Adrenal gland (tissue), 12 donors: Measurements from ENCODE around the gene AUTS2. TPM values are rescaled to one million over a fixed set of nuclear protein-coding genes. Genes with fewer than 3 reads are reported as not detected.

ENCODE experiments used
- DNase-seq, 7 donors: peaks; one replicate each; pipeline ENCODE4 v3.0.0-alpha.2; 2019 to 2020
- H3K27ac ChIP-seq, 5 donors: fragments of 200-600 bp; sonication (generic) in 4 of 5; 1 replicate in 3 of 5; 2 replicates in 2 of 5; pipeline versions ENCODE4 v1.5.1 to v1.8.0; 2016 to 2020; ENCODE audit warnings: mild to moderate bottlenecking in 1 of 5
- H3K27me3 ChIP-seq: fragments of 200-600 bp; 2 replicates; pipeline ENCODE4 v1.8.0; 2021
- H3K36me3 ChIP-seq, 2 donors: fragments of 200-600 bp; replicated peaks in 1 of 2; 1 replicate in 1 of 2; 2 replicates in 1 of 2; pipeline versions ENCODE4 v1.5.1 to v1.8.0; 2018 to 2022
- H3K4me1 ChIP-seq, 2 donors: fragments of 200-600 bp; replicated peaks in 1 of 2; 1 replicate in 1 of 2; 2 replicates in 1 of 2; pipeline versions ENCODE4 v1.5.1 to v1.8.0; 2018 to 2021
- H3K4me3 ChIP-seq, 4 donors: fragments of 200-600 bp; sonication (generic) in 3 of 4; one replicate each; pipeline ENCODE4 v1.5.1; 2016 to 2018
- H3K9me3 ChIP-seq, 3 donors: fragments of 200-600 bp; sonication (generic) in 1 of 3; replicated peaks in 1 of 3; 1 replicate in 2 of 3; 2 replicates in 1 of 3; pipeline versions ENCODE4 v1.5.1 to v1.8.0; 2016 to 2021
- POLR2A ChIP-seq, 2 donors: fragments of 450-650 bp; IDR thresholded peaks; one replicate each; pipeline ENCODE4 v1.6.1; 2017; ENCODE audit warnings: antibody characterized with exemption in 2 of 2, mild to moderate bottlenecking in 2 of 2, moderate library complexity in 1 of 2
- WGBS, 4 donors: extraction: QIAGEN DNeasy Blood & Tissue Kit in 2 of 4; methylation state at CpG; one replicate each; pipeline versions ENCODE4 v1.1.5 to v1.1.7; 2013 to 2017; 5-methylcytosine and 5-hydroxymethylcytosine counted together
- intact Hi-C, 2 donors: fragments of 100-400 bp; cut with DNase I; formaldehyde crosslinking; loops; one replicate each; pipeline versions ENCODE4 v1.14.1 to v1.15.0; 2022 to 2023
- polyA plus RNA-seq, 3 donors: library from polyadenylated mRNA; stranded (reverse); fragments of 200-250 nt in 2 of 3; fragments of 350-450 nt in 1 of 3; fragmentation: Illumina TruSeq in 1 of 3; extraction: RNeasy Lipid Tissue Mini Kit (QIAGEN cat#74804) in 1 of 3; gene quantifications; one replicate each; pipeline ENCODE4 v1.2.3, GENCODE V29; 2013 to 2014
- total RNA-seq, 9 donors: library from RNA; depleted of rRNA in 4 of 9; stranded (reverse); fragments of >200 nt in 4 of 9; fragments of 120-200 nt in 1 of 9; fragmentation: NEBNext Ultra II Directional in 1 of 9; extraction: Animal tissue kit (Norgen Biotek cat#: 25700) in 1 of 9; gene quantifications; one replicate each; pipeline versions ENCODE4 v1.1.0 to v1.2.4, GENCODE V29; 2013 to 2023
- TF ChIP-seq, protein P1 (sequence below), 6 experiments: fragments of 450-650 bp in 4 of 6; fragments of 200-600 bp in 2 of 6; sonication (generic) in 1 of 6; IDR thresholded peaks; 1 replicate in 5 of 6; 2 replicates in 1 of 6; pipeline versions ENCODE4 v1.5.1 to v1.8.0; 2016 to 2021; ENCODE audit warnings: antibody characterized with exemption in 6 of 6, mild to moderate bottlenecking in 2 of 6, moderate library complexity in 1 of 6
- donor health status: healthy with polysubstance abuse.
- donor health status: Bipolar disorder and iron deficiency.
- donor health status: DM: yes; HTN: yes; CAD: no.
- donor health status: DM: no; HTN: no; CAD: no.
- donor health status: DM: no; HTN: no; CAD: no.
- donor health status: DM: yes; HTN: yes; CAD: no.

Gene AUTS2
- total and polyA plus RNA-seq, 12 donors, result 6.4 to 44.0 (median 15.2) TPM

DNA sequence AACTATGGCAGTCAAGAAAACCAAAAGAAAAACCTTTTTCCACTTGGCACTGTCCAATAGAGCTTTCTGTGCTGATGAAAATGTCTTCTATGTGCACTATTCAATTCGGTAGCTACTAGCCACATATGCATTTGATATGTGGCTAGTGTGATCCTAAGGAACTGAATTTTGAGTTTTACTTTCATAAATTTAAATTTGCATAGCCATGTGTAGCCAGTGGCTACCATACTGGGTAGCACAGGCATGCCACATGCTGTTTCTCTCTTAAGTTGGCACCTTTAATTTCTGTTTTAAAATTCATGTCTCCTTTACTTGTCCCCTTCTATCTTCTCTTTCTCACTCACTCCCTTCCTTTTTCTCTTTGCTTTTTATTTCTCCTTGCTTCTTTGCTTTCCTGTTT, 455.7 kb downstream of the AUTS2 start:
- Histone ChIP-seq H3K27me3 (no peaks in the 10 kb centered on the region), H3K9me3 (peaks cover 0 to 5% (median 0%) of the 10 kb centered on the region in 3 donors), H3K36me3 (no peaks in the 10 kb centered on the region), H3K4me3 (no peak overlapping the region), H3K27ac (no peak overlapping the region), H3K4me1 (no peaks in the 10 kb centered on the region)
- whole genome bisulfite sequencing, 4 donors, result 86 to 92% (median 90%) methylated on average over 1 of the region's 1 CpG
- intact Hi-C loops, result loop anchor here in 1 of 2 donors (10.0 kb wide), 1 partner anchor 101 kb away; no protein-coding TSS in a partner anchor
- TF ChIP-seq, protein P1, sequence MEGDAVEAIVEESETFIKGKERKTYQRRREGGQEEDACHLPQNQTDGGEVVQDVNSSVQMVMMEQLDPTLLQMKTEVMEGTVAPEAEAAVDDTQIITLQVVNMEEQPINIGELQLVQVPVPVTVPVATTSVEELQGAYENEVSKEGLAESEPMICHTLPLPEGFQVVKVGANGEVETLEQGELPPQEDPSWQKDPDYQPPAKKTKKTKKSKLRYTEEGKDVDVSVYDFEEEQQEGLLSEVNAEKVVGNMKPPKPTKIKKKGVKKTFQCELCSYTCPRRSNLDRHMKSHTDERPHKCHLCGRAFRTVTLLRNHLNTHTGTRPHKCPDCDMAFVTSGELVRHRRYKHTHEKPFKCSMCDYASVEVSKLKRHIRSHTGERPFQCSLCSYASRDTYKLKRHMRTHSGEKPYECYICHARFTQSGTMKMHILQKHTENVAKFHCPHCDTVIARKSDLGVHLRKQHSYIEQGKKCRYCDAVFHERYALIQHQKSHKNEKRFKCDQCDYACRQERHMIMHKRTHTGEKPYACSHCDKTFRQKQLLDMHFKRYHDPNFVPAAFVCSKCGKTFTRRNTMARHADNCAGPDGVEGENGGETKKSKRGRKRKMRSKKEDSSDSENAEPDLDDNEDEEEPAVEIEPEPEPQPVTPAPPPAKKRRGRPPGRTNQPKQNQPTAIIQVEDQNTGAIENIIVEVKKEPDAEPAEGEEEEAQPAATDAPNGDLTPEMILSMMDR (IDR thresholded peaks at IDR 0.05), result no peak
- TF ChIP-seq POLR2A (IDR thresholded peaks at IDR 0.05), result no peak
- DNase-seq, result no peak

DNA sequence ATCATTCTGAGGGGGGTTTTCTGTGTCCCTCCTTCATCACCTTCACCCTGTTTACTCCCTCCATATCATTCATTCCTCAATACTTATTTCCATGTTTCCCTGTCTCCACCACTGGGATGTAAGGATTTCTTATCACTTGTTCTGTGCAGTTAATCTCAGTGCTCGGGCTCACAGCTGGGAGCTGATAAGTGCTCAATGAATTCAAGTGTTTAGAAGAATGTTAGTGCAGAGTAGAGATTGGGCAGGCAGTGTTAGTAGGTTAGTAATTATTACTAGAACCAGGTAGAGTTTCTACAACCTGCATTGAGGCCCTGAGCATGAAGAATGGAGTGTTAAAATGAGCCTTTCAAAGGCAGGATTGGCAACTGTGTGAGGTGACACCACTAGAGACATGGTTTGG, 458.1 kb downstream of the AUTS2 start:
- Histone ChIP-seq H3K27me3 (no peaks in the 10 kb centered on the region), H3K36me3 (no peaks in the 10 kb centered on the region), H3K4me3 (no peak overlapping the region), H3K27ac (no peak overlapping the region), H3K4me1 (no peaks in the 10 kb centered on the region), H3K9me3 (peaks cover 0 to 5% (median 0%) of the 10 kb centered on the region in 3 donors)
- intact Hi-C loops, result loop anchor here in 1 of 2 donors (10.0 kb wide), 1 partner anchor 98 kb away; no protein-coding TSS in a partner anchor
- DNase-seq, result no peak
- 90 to 100% (median 91%) methylated on average over 1 of the region's 1 CpG for WGBS, 4 donors
- TF ChIP-seq, protein P1 (IDR thresholded peaks at IDR 0.05), result no peak
- TF ChIP-seq POLR2A (IDR thresholded peaks at IDR 0.05), result no peak

DNA sequence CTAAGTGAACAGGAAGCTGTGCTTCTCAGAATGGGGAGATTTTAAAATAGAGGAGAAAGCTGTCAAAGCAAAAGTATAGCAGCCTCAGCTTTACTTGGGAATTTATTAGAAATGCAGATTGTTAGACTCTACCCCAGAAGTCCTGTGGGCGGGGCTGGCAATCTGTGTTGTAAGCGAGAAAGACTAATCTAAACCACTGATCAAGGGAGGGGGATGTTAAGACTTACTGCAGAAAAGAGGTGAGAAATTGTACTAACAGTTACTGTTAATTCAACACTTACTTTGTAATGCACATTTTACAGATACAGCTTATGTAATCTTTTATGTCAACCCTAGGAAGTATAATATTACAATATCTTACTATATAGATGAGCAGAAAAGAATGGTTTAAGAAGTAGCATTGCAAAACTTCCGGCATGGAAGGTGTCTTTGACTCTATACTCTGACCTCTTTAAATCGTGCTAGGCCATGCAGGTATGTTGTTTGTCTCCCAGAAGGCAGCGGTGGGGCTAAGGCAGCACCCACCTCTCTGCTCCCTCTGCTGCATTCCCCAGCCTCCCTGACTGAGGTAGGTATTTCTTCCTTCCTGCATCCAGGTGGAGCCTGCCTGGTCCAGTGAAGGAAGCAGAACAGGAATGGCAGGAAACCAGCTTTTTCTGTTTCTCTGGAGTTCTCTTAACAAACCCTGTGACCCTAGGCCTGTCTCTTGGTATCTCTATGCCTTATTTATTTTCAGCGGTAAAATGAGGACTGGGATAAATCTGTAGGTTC, 462.2 kb downstream of the AUTS2 start:
- Histone ChIP-seq H3K9me3 (peaks cover 0 to 5% (median 0%) of the 10 kb centered on the region in 3 donors), H3K4me3 (no peak overlapping the region), H3K36me3 (no peaks in the 10 kb centered on the region), H3K4me1 (peaks cover 0 to 16% of the 10 kb centered on the region in 2 donors), H3K27me3 (no peaks in the 10 kb centered on the region), H3K27ac (no peak overlapping the region)
- no peak for DNase-seq
- TF ChIP-seq, protein P1 (IDR thresholded peaks at IDR 0.05), result no peak
- no peak for TF ChIP-seq POLR2A (IDR thresholded peaks at IDR 0.05)
- 87 to 91% (median 88%) methylated on average over 6 of the region's 6 CpGs for WGBS, 4 donors
- intact Hi-C loops, result no loop called here

DNA sequence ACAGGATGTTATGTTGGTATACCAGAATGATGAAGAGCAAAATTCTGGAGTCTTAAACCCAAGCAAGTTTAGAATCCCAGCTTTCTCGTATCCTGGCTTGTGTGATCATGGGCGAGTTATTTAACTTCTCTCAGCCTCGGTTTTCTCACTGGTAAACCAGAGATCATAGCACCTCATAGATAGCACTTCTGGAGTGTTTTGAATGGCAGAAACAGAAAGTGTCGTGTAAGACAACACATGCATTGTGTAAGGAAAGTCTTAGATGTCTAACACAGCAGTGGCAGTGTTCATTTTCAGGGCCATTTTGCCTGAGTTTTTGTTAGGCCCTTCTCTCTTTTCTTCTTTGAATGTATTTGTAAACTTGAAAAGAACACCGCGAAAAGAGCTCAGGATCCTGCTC, 465.1 kb downstream of the AUTS2 start:
- no peak for TF ChIP-seq POLR2A (IDR thresholded peaks at IDR 0.05)
- TF ChIP-seq, protein P1 (IDR thresholded peaks at IDR 0.05), result no peak
- intact Hi-C loops, result no loop called here
- peaks cover 0 to 1% (median 0%) of the 10 kb centered on the region in 3 donors for H3K9me3 ChIP-seq
- no peaks in the 10 kb centered on the region for H3K36me3 ChIP-seq
- WGBS, 4 donors, result 85 to 97% (median 92%) methylated on average over 6 of the region's 6 CpGs
- no peaks in the 10 kb centered on the region for H3K27me3 ChIP-seq
- H3K4me3 ChIP-seq, result no peak overlapping the region
- no peak overlapping the region for H3K27ac ChIP-seq
- no peak for DNase-seq
- H3K4me1 ChIP-seq, result peaks cover 0 to 16% of the 10 kb centered on the region in 2 donors
